Amniotic epithelial cell (primary cell): ENCODE results near the gene GIGYF1.
"Not testable (repeated sequence)": the region's sequence is repeated elsewhere in the genome, so short reads cannot be mapped to it uniquely, and the experiment has no call there.

Experiments used
- DNase-seq: peaks from one replicate; pipeline ENCODE4 v3.0.0-alpha.2; 2010; ENCODE audit warnings: low read depth

The GIGYF1 gene

GRCh38 chr7:100694098-100694745 is at the start of gene GIGYF1:
TSS of gene GIGYF1 (minus strand) at chr7:100694250. CDS start at chr7:100688238, 6,012 bp downstream.
- peak; percentile 47 for DNase-seq

DNA sequence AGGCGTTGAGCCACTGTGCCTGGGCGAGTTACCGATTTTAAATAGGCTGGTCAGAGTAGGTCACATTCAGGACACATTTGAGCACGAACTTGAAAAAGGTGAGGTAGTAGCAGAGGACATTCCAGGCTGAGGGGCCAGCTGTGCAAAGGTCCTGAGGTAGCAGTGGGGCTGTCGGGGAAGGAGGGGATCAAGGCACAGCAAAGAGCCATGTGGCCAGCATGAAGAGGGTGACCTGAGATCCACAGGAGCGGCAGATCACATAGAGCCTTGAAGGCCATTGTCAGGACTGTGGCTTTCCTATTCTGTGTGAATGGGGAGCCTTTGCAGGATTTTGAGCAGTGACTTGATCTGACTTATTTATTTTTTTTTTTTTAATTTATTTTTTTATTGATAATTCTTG is 45.9 kb upstream of the GIGYF1 start:
- DNase-seq = no peak

DNA sequence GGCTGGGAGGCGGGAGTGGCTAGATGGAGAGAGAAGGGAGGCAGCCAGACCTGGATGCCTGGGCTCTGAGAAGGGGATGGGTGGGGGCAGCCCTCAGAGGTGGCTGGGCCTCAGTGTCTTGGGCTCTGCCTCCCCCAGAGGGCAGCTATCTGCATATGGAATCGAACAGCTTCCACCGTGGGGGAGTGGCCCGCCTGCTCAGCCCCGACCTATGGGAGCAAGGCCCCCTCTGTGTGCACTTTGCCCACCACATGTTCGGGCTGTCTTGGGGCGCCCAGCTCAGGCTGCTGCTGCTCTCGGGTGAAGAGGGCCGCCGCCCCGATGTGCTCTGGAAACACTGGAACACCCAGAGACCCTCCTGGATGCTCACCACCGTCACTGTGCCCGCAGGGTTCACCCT is 42.6 kb upstream of the GIGYF1 start:
- no peak for DNase-seq

DNA sequence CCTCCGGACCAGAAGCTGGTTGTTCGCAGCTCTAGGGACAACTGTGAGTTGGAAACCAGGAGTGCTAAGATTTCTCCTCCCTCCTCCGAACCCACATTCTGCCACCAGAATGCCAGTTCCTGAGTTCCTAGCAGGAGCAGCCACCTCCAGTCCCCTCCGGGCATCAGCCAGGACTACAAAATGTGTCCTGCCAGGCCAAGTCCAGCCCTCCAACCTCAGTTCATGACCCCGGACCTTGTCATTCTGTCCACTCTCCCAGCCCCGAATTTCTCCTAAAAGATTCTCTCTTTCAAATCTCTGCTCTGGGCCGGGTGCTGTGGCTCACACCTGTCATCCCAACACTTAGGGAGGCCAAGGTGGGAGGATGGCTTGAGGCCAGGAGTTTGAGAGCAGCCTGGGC is 41.7 kb upstream of the GIGYF1 start:
- DNase-seq = no peak

GRCh38 chr7:100731937-100732636 is 38.0 kb upstream of the GIGYF1 start:
- no peak for DNase-seq

DNA sequence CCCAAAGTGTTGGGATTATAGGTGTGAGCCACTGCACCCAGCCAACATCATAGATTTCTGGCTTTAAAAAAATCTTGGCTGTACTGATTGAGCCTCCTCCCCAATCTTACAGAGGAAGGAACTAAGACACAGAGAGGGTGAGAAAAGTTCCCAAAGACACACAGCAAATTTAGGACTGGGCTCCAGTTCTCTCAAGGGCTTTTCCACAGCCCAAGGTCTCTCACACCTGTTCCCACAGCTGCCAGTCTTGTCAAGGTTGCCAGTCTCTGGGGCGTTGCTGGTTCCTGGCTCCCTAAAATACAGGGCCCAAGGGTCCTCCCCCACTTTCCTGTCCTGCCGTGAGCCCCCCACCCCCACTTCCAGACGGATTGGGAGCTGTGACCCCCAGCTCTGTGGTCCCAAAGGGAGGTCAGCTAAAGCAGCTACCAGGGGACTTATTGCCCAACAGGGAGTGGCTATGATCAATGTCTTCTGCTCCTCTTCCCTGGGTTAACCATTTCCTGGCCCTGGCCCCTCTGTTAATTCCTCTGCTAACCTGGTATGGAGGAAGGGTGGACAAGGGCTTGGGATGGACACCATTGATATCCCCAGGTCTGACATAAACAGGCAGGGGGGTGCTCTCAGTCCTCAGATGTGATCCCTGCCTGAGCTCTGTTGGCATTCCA is 36.2 kb upstream of the GIGYF1 start:
- DNase-seq = no peak

DNA sequence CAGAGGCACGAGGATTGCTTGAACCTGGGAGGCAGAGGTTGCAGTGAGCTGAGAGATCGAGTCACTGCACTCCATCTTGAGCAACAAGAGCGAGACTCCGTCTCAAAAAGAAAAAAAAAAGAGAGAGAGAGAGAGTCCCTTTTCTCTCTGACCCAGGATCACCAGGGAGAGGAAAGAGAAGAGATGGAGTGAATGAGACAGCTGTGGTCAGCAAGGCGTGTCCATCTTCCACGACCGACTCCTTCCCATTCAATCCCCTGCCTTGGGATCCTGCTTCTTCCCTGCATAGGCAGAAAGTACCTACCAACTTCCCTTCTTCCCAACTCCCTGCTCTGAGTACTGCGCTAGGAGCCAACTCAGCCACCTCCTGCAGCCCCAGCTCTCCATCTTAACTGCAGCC is 34.1 kb upstream of the GIGYF1 start:
- no peak for DNase-seq

GRCh38 chr7:100726996-100727761 is 33.1 kb upstream of the GIGYF1 start:
- peak; percentile 65 for DNase-seq

GRCh38 chr7:100724364-100724763 is 30.3 kb upstream of the GIGYF1 start:
- not testable (repeated sequence) for DNase-seq

DNA sequence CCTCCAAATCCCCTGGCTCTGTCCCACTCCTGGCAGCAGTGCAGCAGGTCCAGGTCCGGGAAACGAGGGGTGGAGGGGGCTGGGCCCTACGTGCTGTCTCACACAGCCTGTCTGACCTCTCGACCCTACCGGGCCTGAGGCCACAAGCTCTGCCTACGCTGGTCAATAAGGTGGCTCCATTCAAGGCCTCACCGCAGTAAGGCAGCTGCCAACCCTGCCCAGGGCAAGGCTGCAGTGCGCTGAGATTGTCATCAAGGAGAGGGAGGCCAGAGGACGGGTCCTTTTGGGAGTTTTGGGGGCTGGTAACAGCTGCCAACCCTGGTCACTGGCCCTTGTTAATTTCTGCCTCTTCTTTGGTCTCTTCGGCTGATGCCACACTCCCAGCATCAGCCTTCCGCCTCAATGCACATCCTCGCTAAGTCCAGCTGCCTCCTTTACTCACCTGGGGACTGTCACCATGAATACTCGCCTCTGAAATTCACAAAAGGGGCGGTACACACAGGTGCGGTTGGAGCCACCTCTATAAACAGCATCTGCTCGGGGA is 29.8 kb upstream of the GIGYF1 start:
- no peak for DNase-seq

DNA sequence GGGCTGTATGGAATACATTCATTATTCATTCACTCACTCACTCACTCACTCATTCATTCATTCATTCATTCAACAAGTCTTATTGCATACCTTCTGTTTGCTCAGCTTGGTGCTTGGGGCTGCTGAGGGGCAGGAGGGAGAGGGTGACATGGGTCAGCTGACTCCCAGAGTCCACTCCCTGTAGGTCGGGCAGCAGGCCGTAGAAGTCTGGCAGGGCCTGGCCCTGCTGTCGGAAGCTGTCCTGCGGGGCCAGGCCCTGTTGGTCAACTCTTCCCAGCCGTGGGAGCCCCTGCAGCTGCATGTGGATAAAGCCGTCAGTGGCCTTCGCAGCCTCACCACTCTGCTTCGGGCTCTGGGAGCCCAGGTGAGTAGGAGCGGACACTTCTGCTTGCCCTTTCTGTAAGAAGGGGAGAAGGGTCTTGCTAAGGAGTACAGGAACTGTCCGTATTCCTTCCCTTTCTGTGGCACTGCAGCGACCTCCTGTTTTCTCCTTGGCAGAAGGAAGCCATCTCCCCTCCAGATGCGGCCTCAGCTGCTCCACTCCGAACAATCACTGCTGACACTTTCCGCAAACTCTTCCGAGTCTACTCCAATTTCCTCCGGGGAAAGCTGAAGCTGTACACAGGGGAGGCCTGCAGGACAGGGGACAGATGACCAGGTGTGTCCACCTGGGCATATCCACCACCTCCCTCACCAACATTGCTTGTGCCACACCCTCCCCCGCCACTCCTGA is 28.6 kb upstream of the GIGYF1 start:
- DNase-seq = no peak

GRCh38 chr7:100721505-100721812 is 27.4 kb upstream of the GIGYF1 start:
- DNase-seq = no peak

DNA sequence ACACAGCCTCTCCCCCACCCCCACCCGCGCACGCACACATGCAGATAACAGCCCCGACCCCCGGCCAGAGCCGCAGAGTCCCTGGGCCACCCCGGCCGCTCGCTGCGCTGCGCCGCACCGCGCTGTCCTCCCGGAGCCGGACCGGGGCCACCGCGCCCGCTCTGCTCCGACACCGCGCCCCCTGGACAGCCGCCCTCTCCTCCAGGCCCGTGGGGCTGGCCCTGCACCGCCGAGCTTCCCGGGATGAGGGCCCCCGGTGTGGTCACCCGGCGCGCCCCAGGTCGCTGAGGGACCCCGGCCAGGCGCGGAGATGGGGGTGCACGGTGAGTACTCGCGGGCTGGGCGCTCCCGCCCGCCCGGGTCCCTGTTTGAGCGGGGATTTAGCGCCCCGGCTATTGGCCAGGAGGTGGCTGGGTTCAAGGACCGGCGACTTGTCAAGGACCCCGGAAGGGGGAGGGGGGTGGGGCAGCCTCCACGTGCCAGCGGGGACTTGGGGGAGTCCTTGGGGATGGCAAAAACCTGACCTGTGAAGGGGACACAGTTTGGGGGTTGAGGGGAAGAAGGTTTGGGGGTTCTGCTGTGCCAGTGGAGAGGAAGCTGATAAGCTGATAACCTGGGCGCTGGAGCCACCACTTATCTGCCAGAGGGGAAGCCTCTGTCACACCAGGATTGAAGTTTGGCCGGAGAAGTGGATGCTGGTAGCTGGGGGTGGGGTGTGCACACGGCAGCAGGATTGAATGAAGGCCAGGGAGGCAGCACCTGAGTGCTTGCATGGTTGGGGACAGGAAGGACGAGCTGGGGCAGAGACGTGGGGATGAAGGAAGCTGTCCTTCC is 26.8 kb upstream of the GIGYF1 start:
- no peak for DNase-seq

DNA sequence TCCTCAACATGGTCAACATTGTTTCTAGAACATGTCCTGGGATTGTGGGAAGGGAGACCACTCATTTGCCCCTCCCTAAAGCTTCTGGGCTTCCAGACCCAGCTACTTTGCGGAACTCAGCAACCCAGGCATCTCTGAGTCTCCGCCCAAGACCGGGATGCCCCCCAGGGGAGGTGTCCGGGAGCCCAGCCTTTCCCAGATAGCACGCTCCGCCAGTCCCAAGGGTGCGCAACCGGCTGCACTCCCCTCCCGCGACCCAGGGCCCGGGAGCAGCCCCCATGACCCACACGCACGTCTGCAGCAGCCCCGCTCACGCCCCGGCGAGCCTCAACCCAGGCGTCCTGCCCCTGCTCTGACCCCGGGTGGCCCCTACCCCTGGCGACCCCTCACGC is 26.2 kb upstream of the GIGYF1 start, which contains the start of gene EPO:
Gene EPO (plus strand): TSS at position 190 of the 392 bp plus-strand sequence. CDS start 513 bp downstream, outside the sequence.
- no peak for DNase-seq

- peak; percentile 32 for DNase-seq
Measured at GRCh38 chr7:100719523-100720278, 25.7 kb upstream of the GIGYF1 start.

DNA sequence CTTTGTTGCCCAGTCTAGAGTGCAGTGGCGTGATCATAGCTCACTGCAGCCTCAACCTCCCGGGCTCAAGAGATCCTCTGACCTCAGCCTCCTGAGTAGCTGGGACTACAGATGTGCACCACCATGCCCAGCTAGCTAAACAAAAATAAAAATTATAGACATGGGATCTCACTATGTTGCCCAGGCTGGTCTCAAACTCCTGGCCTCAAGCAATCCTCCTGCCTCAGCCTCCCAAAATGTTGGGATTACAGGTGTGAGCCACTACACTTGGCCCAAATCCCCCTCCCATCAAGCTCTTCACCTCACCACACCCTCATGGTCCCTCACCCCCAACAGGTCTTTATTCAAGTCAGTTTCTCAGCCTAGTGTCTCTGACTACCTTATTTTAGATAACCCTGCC is 23.0 kb upstream of the GIGYF1 start:
- DNase-seq = not testable (repeated sequence)

DNA sequence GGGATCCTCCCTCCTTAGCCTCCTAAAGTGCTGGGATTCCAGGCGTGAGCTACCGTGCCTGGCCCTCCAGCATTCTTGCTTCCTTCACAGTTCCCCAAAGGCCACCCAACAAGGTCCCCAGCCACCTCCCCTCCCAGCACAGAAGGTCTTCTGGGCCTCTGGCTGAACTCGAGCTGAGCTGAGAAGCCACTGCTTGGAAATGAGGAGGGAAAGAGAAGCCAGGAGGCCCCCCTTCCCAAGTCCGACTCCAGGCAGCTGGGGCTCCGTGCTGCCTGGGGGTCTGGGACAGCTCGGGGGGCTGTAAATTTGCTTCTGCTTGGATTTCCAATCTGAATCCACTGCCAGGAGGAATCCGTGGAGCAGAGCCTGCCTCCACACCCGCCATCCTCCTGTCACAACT is 20.7 kb upstream of the GIGYF1 start:
- DNase-seq = no peak

DNA sequence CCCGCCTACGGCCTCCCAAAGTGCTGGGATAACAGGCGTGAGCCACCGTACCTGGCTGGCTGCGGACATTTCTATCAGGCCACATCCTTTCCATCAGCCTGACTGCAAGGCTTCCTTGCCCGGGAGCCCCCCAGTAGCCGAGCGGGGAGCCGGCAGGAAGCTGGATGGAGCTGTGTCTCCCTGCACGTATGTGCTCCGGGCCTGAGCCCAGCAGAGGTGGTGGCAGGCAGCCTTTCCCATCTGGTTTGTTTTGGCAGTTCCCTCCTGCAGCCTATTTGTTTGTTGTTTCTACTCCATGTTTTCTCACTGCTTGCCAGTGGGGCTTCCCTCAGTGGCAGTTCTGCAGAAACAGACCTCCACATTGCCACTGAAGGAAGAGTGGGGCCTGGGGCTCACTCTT is 17.3 kb upstream of the GIGYF1 start:
- no peak for DNase-seq

GRCh38 chr7:100710452-100710851 is 16.4 kb upstream of the GIGYF1 start:
- DNase-seq = no peak

GRCh38 chr7:100708395-100708794 is 14.3 kb upstream of the GIGYF1 start:
- no peak for DNase-seq
